GM21723 (cell line): ENCODE data around the gene NRROS.
"Not testable (repeated sequence)": the region's sequence is repeated elsewhere in the genome, so short reads cannot be mapped to it uniquely, and the experiment has no call there.

Source experiments
- ATAC-seq: cut with Tn5 transposase; IDR thresholded peaks from one replicate; pipeline ENCODE4 v1.9.1; 2021; ENCODE audit warnings: mild to moderate bottlenecking, moderate library complexity; ENCODE audit not compliant: unreplicated experiment

The NRROS gene

GRCh38 chr3:196639483-196640296 lies at the start of gene NRROS:
Gene NRROS, plus strand, starts transcription at chr3:196639694. Its CDS starts 14,846 bp downstream, at chr3:196654540.
- ATAC-seq = peak; percentile 35

DNA sequence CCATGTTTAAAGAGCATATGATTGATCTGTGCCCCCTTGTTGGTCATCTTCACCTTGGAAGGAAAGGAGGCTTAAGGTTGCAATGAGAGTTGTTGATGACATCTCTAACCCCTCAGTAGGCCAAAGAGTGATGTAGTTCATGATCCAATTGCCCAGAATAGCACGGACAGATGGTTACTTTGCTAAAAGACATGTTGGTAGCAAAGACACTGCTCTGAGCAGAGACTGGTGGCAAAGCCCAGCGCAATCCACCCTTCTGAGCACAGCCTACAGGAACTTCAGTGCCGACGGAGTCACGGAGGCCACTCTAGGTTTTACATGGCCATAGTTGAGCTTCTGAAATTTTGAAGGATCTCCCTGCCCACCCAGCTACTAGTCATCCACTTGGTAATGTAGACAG lies 49.2 kb upstream of the NRROS start:
- ATAC-seq = no peak

- ATAC-seq = no peak
Observed at GRCh38 chr3:196596355-196596754, 43.1 kb upstream of the NRROS start.

- not testable (repeated sequence) for ATAC-seq
Observed at GRCh38 chr3:196597971-196598733, 41.3 kb upstream of the NRROS start.

DNA sequence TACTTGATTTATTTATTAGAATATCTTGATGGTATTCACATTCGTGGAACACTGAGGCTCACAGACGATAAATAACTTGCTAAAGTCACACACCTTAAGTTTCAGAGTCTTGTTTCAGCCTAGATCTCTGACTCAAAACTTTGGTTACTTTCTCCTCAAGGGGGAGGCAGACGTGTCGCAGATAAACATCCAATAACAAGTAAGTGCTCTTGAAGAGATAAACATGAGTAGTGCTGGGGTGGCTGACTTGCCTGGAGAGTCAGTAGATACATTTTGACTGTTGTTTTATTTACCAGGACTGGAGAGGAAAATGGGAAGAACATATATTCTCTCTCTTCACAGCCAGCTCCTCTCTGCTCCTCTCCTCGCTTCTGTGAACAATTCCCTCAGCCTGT lies 39.8 kb upstream of the NRROS start:
- ATAC-seq = no peak

DNA sequence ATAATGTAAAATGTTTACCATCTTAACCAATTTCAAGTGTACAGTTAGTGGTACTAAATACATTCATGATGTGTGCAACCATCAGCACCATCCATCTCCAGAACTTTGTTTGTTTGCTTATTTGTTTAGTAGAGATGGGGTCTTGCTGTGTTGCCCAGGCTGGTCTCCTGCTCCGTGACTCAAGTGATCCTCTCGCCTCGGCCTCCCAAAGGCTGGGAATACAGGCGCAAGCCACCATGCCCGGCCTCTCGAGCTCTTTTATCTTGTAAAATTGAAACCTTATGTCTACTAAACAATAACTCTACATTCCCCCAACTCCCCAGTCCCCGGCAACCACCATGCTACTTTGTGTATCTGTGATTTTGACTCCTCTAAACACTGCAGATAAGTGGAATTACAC lies 39.1 kb upstream of the NRROS start:
- ATAC-seq = no peak

GRCh38 chr3:196602673-196603072 lies 36.8 kb upstream of the NRROS start:
- ATAC-seq = no peak

DNA sequence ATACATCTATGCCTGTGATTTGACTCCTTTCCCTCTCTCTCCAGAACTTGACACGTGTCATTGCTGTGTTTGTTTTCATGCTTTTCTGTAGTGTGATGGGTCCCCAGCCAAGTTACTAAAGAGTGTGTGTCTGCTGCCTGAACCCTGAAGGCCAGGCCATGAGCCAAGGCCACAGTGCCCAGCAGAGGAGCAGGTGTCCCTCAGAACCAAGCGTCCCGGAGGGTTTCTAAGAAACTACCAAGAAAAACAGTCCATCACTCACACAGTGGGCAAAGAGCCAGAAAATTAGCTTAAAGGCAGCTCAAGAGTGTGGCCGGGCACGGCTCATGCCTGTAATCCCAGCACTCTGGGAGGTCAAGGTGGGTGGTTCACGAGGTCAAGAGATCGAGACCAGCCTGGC lies 35.8 kb upstream of the NRROS start:
- ATAC-seq = no peak

GRCh38 chr3:196604548-196604947 lies 34.9 kb upstream of the NRROS start:
- ATAC-seq = no peak

DNA sequence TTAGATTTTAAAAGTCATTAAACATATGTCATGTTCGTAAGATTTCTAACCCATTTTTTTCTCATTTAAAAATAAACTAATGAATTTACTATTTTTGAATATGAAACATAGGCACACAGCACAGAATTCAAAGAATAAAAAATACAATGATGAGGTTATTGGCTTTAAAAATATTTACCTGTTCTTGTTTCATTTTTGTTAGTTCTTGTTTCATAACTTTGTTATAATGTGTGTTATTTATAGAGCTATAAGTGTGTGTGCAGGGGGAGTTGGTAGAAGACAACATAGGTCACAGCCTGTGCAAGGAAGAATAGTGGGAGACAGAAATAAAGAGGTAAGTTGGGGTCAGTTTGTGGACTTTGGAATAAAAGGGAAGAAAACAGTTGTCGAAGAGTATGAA lies 30.8 kb upstream of the NRROS start:
- no peak for ATAC-seq

DNA sequence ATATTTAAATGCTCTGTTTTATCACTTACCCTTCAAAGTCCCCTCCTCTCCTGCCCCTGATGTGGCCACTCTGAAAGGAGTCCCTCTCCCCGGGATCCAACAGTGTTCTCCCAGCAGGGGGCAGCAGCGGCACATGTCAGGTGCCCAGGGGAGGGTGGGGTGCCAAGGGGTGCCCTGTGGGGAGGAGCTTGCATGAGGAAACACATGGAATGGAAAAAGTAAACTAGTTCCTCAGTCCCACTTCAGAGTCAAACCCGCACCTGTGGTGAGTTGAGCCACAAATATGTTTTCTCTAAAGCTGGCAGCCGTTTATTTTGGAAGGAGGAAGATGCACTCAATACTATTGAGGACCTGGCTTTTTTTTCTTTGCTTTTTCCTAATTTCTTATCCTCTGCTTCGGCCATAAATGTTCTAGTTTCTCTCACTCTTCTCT lies 30.1 kb upstream of the NRROS start:
- ATAC-seq = peak; percentile 76

- no peak for ATAC-seq
Observed at GRCh38 chr3:196609805-196610515, 29.5 kb upstream of the NRROS start.

DNA sequence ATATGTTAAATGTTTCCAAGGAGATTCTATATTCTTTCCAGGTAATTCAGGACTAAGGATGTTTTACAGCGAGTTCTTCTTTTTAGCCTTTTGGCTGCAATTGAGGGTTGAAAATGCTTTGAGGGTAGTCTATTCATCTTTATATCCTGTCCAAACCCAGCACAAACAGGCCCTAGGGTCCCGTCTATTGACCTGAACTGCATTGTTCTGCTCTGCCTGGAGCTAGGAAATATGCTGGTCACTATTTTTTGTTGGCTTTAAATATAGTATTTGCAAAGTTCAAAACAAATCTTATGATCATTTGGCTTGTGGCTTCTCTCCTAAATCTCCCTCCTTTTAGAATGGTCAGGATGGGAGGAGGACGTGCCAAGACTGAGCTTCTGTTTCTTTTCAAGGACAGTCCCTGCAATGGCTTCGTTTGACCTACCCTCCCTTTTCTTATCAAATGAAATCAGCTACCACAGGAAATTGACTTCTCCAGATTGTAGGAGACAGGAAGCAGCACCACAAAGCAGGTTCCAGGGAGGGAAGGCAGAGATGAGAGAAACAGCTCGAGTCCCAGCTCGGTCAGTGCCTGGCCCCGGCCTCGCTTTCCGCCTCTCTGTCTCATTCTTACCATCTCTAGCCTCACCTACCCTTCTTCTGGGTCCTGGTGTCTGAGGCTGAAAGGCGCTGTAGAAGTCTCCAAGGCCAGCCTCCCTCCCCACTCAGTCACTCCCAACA lies 27.6 kb upstream of the NRROS start:
- ATAC-seq = no peak

DNA sequence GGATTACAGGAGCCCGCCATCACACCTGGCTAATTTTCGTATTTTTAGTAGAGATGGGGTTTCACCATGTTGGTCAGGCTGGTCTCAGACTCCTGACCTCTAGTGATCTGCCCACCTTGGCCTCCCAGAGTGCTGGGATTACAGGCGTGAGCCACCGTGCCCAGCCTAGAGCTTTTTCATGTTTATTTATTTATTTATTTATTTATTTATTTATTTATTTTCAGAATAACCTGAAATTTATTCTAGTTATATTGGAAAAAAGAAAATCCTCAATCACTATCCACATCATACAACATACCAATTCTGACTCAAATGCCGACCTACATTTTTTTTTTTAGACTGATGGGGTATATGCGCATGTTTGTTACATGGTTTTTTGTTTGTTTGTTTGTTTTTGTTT lies 24.3 kb upstream of the NRROS start:
- ATAC-seq = not testable (repeated sequence)

- no peak for ATAC-seq
Observed at GRCh38 chr3:196617256-196617655, 22.2 kb upstream of the NRROS start.

GRCh38 chr3:196619223-196619622 lies 20.3 kb upstream of the NRROS start:
- no peak for ATAC-seq

GRCh38 chr3:196619627-196620026 lies 19.9 kb upstream of the NRROS start:
- not testable (repeated sequence) for ATAC-seq

- ATAC-seq = peak; percentile 55
Observed at GRCh38 chr3:196620161-196620604, 19.3 kb upstream of the NRROS start.

DNA sequence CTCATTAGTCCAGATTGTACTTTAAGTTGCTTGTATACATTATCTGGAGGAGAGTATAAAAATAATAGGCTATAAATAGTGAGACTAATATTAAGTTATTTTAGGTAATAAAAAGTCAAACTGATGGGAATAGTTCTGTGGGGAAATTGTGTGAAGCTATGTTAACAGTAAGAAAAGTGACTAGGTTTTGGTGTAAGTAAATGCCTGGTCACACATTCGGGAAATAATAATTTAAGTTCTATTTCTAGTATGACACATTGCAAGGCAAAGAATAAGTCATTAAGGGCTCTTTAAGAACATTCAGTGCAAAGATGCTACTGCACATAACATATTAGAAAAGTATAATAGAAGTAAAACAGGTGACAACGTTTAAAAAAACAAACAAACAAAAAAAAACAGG lies 18.8 kb upstream of the NRROS start:
- no peak for ATAC-seq

GRCh38 chr3:196621611-196622010 lies 17.9 kb upstream of the NRROS start:
- ATAC-seq = no peak
